NCI-H345 treated with DMSO at 0.1 percent for 48 hours (cell line): ENCODE data around the gene DLG1.
"Not testable (repeated sequence)": the region's sequence is repeated elsewhere in the genome, so short reads cannot be mapped to it uniquely, and the experiment has no call there.

ENCODE experiments used
- DNase-seq: peaks from one replicate; lab custom pipeline; 2025; ENCODE audit not compliant: unreplicated experiment; lab: John Stamatoyannopoulos, UW

Gene DLG1

DNA sequence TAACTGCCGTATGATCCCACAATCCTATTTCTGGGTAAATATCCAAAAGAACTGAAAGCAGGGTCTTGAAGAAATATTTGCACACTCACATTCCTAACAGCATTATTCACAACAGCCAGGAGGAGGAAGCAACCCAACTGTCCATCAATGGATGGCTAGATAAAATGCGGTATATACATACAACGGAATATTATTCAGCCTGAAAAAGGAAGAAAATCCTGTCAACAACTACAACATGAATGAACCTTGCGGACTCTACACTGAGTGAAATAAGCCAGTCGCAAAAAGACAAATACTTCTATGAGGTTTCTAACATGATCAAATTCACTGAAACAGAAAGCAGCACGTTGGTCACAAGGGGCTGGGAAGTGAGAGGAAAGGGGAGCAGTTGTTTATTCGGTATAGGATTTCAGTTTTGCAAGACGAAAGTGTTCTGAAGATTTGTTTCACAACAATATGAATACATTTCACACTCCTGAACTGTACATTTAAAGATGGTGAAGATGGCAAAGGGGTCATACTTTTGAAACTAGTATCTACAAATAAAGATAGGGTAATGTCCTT is 6.2 kb downstream of the DLG1 start:
- no peak for DNase-seq

DNA sequence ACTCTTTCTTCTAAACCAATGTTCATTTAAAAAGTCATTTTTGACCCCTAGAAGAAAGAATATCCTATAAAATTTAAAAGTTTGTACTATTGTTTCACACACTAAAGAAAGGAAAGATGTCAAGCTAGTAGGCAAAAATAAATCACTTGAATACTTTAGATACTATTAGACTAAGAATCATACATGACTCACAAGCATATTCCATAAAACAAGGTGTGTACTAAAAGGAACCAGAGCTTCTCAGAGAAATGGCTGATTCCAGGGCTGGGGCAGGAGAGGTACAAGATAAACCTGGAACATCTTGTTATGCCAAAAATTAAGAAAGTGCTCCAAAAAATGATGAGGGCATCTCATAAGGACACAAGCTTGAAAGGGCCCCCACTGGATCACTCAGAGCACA is 8.7 kb downstream of the DLG1 start:
- DNase-seq = no peak

DNA sequence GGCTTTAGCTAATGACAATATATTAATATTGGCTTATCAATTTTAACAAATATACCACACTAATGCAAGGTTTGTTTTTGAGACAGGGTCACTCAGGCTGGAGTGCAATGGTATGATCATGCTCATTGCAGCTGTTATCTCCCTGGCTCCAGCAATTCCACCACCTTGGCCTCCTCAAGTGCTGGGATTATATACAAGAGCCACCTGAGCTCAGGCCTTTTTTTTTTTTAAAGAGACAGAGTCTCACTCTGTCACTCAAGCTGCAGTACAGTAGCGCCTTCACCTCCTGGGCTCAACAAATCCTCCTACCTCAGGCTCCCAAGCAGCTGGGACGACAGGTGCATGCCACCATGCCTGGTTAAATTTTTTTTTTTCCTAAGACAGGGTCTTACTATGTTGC is 11.7 kb downstream of the DLG1 start:
- no peak for DNase-seq

DNA sequence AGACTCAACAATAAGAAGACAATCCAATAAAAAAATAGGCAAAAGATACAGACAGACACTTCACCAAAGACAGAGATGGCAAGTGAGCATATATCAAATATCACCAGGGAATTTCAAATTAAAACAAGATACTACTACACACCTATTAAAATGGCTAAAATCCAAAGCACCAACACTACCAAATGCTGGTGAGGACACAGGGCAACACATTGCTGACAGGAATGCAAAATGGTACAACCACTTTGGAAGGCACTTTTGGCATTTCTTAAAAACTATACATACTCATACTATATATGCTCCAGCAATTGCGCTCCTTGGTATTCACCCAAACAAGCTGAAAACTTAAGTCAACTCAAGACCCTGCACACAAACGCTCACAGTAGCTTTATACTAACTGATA is 12.9 kb downstream of the DLG1 start:
- no peak for DNase-seq

DNA sequence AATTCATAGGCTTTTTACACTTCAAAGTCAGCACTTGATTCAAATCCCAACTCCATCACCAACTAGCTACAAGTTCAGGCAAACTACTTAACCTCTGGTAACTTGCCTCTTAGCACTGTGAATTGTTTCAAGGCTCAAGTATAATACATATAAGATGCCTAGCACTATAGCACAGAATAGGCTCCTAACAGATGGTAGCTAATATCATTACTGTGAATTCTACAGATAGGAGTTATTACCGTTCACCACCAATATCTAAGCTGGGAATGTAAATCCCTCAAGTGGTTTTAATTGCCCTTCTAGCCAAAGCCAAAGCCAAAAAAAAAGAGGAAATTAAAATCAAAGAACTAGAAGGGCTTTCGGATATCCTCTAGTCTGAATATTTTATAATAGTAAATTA is 15.4 kb downstream of the DLG1 start:
- no peak for DNase-seq

DNA sequence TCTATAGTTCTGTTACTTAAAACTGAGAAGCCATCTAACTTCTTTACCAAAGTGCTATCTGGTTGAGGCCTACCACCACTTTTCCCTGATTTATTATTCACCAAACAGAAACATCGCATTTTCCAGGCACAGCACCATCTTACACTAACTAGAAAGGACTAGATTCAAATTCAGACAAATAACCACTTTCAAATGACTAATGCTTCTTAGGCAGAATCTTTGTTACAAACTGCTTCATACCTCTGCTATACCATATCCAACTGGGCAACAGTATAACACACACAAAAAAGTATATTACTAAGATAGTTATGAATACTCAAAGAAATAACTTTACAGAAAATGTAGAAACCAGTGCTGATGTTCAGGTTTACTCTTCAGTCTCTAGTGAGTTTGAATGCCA is 16.6 kb downstream of the DLG1 start:
- no peak for DNase-seq

DNA sequence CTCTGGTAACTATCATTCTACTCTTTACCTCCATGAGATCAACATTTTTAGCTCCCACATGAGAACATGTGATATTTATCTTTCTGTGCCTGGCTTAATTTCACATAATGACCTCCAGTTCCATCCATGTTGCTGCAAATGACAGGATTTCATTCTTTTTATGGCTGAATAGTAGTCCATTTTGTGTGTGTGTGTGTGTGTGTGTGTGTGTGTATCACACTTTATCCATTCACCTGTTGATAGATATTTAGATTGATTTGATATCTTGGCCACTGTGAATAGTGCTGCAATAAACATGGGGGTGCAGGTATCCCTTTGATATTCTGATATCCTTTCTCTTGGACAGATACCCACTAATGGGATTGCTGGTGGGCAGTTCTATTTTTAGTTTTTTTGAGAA is 18.3 kb downstream of the DLG1 start:
- no peak for DNase-seq

DNA sequence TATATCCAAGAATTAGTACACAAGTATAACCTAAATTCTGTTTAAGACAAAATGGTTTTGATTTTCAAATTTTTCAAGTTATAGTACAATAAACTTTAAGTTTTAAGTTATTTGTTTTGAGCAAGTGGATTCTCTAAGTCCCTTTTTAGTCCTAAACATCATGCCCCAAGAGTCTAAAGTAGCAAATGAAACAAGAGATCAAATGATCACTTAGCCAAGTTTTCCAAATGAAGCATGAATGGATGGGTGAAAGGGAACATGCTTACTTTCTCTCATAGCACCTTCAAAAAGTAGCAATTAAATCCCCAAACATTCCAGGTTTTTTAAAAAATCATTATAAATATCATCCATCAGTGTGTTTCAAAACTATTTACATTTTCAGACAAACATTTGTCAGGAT is 19.5 kb downstream of the DLG1 start:
- DNase-seq = no peak

DNA sequence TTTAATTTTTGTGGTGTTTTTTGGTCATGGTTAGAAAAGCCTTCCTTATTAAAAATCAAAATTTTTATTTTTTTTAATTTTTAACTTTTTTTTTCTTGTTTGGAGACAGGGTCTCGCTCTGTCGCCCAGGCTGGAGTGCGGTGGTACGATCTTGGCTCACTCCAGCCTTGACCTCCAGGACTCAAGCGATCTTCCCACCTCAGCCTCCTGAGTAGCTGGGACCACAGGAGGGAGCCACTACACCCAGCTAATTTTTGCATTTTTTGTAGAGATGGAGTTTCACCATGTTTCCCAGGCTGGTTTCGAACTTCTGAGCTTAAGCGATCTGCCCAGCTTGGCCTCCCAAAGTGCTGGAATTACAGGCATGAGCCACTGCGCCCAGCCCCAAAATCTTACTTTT is 21.6 kb downstream of the DLG1 start:
- not testable (repeated sequence) for DNase-seq

DNA sequence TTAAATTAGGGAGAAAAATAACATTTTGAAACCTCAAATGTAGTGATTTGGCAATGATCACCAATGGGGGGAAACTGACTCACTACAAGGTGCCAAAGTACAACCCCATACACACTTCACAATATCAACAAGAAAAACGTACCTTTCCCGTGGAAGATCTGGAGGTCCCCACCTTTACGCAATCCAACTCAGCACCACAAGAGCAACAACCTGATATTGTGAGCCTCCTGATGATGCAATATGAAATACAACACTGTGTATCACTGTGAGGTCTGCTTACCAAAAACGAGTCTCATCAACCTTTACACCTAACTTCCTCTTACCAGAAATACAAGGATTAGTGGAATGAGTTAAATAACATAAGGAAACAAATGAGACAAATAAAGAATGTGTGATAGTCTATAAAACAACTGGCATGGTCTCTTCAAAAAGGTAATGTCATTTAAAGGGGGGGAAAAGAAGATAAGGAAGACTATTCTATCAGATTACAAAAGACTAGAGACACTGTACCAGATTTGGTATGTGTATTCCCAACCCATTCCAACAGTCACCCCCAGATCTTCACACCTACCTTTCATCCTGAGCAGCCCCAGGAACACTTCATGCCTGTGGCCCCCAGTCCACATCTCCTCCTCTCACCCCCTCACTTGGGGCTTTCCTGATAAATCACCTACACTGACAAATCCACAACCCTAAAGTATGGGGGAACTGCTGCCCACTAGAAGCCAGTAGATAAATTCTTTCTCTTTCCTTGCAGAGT is 27.7 kb downstream of the DLG1 start:
- DNase-seq = no peak

DNA sequence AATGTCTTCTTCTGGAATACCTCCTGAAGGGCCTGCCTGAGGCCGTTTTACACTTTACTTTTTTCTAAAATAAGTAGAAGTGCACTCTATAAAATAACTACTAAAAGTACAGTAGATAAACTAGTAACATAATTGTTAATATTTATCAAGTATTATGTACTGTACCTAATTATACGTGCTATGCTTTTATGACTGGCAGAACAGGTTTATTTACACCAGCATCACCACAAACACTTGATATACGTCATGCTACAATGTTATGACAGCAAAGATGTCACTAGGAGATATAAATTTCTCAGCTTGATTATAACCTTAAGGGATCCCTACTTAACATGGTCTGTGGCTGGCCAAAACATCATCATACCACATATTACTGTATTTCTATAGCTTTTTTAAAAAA is 29.4 kb downstream of the DLG1 start:
- no peak for DNase-seq

DNA sequence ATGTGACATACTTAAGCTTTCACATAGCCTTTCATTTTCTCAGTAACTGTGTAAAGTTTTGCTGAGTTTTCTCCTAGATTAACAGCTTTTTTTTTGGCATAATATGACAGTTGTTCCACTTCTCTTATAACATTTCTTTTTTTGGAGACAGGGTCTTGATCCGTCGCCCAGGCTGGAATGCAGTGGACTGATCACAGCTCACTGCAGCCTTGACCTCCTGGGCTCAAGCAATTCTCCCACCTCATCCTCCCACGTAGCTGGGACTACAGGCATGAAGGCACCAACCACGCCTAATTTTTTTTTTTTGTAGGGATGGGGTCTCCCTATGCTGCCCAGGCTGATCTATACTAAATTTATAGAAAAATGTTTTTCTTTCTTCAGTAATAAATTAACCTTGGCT is 30.1 kb downstream of the DLG1 start:
- no peak for DNase-seq

DNA sequence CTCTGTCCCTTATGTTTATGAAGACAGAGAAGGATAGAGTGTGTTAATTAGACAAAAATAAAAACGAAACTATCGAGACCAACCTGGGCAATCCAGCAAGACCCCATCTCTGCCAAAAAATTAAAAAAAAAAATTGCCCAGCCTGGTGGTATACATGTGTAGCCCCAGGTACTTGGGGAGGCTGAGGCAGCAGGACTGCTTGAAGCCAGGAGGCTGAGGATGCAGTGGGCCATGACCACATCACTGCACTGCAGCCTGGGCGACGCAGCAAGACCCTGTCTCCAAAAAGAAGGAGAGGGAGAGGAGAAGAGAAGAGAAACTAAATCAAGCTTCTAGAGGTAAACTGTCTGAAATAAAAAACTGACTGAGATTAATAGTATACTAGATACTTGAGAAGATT is 32.1 kb downstream of the DLG1 start:
- DNase-seq = no peak

DNA sequence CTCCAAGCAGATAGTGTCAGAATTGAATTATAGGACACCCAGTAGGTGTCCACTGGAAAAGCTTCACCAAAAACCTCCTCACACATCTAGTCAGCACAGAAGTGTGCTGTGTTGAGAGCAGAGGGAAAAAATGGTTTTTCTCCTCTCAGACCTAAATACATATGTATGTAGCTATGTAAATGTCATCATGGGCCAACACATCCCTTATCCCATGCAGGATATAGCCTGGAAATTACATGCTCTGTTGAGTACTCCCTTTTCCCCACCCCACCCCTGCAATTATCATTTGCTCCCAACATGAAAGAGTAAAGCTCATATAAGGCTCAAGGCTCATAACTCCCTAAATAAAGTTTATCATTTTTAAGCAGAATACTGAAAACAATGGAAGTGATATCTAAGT is 35.7 kb downstream of the DLG1 start:
- DNase-seq = no peak

DNA sequence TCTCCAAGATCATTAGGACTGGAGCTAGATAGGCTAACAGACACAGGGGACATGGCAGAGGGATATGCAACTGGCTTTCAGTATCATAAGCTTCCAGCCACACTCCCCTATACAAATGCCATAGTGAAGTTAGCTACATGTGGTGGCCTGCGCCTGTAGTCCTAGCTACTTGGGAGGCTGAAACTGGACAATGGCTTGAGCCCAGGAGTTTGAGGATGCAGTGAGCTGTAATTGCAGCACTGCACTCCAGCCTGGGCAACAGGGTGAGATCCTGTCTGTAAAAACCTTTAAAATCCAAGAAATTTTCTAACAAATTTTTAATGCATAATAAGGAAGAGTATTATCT is 37.3 kb downstream of the DLG1 start:
- DNase-seq = no peak

DNA sequence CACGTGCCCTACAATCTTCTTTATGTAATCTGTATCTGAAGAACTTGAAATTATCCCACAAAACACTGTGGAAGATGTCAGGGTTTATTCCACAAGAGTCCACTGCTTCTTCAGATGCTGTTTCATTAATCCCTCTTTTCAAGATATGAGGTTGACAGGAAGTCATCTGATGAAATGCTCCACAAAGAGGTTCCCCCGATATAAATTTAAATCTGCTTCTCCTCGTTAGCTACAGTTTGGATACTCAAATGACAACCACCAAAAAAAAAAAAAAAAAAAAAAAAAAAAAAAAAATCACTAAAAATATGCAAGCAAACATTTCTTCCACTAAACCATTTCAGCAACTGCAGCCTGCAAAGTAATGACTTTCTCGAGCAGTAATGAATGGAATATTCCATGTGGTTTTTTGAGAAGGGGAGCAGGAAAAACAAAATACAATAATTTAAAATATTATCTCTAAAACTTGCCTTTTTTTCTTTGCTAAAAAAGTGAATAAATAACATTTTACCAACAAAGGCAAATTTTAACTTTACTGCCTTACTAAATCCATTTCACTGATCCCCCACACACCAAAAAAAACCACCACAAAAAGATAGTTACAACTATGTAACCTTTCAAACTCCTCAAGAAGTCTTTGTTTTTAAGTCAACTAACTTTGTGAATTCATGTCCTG is 37.8 kb downstream of the DLG1 start:
- DNase-seq = no peak

DNA sequence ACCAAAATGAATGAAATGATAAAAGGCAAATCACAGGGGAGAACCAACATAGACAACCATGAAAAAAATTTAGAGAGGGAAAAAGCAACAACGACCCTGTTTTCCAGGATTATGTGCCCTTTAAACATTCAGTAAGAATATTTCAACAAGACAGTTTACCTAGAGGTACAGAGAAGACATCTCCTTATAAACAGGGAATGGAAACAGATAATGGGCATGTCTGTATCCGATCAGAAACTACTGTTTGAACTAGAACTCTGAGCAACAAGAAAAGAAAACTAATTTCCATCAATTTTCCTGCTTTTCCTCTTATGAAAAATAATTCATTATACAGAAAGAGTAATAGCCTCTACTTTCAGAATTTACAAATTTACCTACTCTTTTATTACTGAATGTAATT is 39.3 kb downstream of the DLG1 start:
- DNase-seq = no peak

DNA sequence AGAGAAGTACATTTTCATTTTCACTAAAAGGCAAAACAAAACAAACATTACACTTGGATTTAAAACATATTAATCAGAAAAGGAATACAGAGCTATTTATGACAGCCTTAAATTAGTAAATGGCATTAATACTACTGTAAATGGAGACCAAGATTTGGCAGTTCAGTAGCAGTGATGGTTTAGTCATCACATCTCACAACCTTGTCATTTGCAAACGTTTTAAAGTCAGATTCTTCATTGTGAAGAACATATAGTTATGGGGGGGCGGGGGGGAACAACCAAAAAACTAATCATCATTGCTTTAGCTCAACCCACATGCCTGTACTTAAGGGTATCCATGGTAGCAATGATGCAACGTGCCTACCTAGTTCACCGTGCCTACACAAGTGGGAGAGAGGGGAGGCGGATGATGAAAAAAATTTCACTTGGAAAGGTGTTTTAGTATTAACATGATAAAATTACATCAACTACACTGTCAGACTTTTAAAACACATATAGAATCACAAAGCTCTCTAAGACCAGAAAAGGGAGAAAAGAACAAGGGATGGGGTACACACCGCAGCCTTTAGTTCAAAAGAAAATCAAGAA is 40.1 kb downstream of the DLG1 start:
- DNase-seq = no peak

DNA sequence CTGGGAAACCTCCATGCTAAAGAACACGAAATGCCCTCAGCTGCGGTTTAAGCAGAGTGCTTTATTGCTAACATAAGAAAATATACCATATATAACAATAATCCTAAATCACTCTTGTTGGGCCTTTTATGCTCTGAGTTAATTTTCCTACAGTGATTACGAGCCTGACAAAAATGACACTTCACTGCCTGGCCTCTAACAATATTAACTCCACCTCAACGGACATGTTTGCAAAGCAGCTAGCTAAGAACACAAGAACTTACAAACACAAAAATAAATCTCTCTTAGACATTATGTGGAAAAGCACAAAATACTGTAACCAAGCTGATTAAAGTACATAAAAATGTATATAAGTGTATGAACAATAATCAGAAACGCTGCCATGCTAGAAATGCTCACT is 40.7 kb downstream of the DLG1 start:
- no peak for DNase-seq

DNA sequence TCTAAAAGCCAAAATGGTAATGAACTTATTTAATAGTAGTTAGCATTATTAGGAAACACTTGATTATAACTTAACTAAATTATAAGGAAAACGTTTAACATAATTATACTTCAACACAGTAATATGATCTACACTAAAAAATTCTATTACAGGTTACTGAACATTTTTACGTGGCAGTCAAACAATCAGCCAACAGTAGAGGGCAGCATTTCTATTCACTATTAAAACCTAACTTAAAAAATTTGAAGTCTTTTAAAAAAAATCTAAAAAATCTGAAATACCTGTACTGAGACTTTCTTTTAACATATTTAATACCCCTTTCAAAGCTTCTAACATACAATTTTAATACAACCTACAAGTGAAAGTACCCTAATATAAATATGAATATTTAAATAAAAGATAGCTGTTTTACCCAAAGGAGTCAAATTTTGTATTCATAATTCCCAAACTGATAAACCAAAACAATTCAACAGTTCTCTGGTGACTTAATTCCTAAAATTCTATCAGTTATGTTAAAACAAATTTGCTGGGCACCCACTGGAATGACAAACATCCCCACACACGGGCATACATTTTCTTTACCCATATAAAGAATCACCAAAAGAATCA is 41.5 kb downstream of the DLG1 start:
- peak; percentile 23 for DNase-seq

DNA sequence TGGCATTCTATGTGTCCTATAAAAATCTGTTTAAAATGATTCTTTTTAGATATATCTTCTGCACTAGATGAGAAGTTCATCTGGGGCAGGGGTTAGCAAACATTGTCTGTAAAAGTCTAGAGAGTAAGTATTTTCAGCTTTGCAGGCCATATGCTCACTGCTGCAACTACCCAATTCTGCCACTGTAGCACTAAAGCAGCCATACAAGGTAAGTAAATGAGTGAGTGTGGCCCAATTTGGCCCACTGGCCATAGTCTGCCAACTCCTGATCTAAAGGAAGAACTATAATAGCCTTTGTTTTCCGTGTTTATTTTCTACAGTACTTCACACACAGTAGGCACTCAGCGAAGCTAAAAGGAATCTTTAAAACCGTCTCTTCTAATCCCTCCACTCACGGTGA is 42.3 kb downstream of the DLG1 start:
- DNase-seq = no peak
